Neural progenitor cell (in vitro differentiated cells): ENCODE measurements around the gene TRIOBP. TPM values are rescaled to one million over a fixed set of nuclear protein-coding genes. Genes with fewer than 3 reads are reported as not detected.

ENCODE experiments used
- DNase-seq: peaks from one replicate; pipeline ENCODE4 v3.0.0-alpha.2; 2016; ENCODE audit warnings: low spot score
- H2AFZ ChIP-seq: fragments of 200-600 bp; sonication (generic); replicated peaks from 2 replicates; pipeline ENCODE4 v1.6.1; 2016; ENCODE audit warnings: antibody characterized with exemption
- H3F3A ChIP-seq: fragments of 200-600 bp; sonication (generic); 2 replicates; pipeline ENCODE4 v1.6.1; 2016; ENCODE audit warnings: antibody characterized with exemption, low read depth
- H3K27ac ChIP-seq: fragments of 200-600 bp; sonication (generic); 2 replicates; pipeline ENCODE4 v1.5.1; 2016; ENCODE audit warnings: mild to moderate bottlenecking
- H3K27me3 ChIP-seq: fragments of 200-600 bp; sonication (generic); 2 replicates; pipeline ENCODE4 v1.6.1; 2016; ENCODE audit warnings: mild to moderate bottlenecking, moderate library complexity
- H3K36me3 ChIP-seq: fragments of 200-600 bp; sonication (generic); 2 replicates; pipeline ENCODE4 v1.5.1; 2016
- H3K4me1 ChIP-seq: fragments of 200-600 bp; sonication (generic); 2 replicates; pipeline ENCODE4 v1.6.1; 2016; ENCODE audit warnings: mixed run types
- H3K4me2 ChIP-seq: fragments of 200-600 bp; sonication (generic); 2 replicates; pipeline ENCODE4 v1.6.1; 2016
- H3K4me3 ChIP-seq: fragments of 200-600 bp; sonication (generic); 2 replicates; pipeline ENCODE4 v1.5.1; 2016
- H3K79me2 ChIP-seq: fragments of 200-600 bp; sonication (generic); 2 replicates; pipeline ENCODE4 v1.6.1; 2016; ENCODE audit warnings: low read depth
- H3K9ac ChIP-seq: fragments of 200-600 bp; sonication (generic); 2 replicates; pipeline ENCODE4 v1.6.1; 2016
- H3K9me3 ChIP-seq: fragments of 200-600 bp; sonication (generic); 2 replicates; pipeline ENCODE4 v1.5.1; 2016; ENCODE audit warnings: low read depth
- H4K20me1 ChIP-seq: fragments of 200-600 bp; sonication (generic); 2 replicates; pipeline ENCODE4 v1.6.1; 2016; ENCODE audit warnings: low read depth
- H3K27ac Mint-ChIP-seq: 3 replicates; pipeline ENCODE4 v1.8.0; 2021; ENCODE audit warnings: mixed read lengths
- H3K27me3 Mint-ChIP-seq: 2 replicates; pipeline ENCODE4 v1.8.0; 2022; ENCODE audit warnings: low read depth, mild to moderate bottlenecking, inconsistent platforms, moderate library complexity, mixed read lengths; ENCODE audit not compliant: insufficient read depth
- H3K36me3 Mint-ChIP-seq: 3 replicates; pipeline ENCODE4 v1.8.0; 2021; ENCODE audit warnings: mixed read lengths
- H3K4me1 Mint-ChIP-seq: 3 replicates; pipeline ENCODE4 v1.8.0; 2021; ENCODE audit warnings: mixed read lengths
- H3K4me3 Mint-ChIP-seq: 3 replicates; pipeline ENCODE4 v1.8.0; 2021; ENCODE audit warnings: mild to moderate bottlenecking, moderate library complexity, mixed read lengths
- H3K9me3 Mint-ChIP-seq: 3 replicates; pipeline ENCODE4 v1.8.0; 2020; ENCODE audit warnings: mixed read lengths
- CTCF ChIP-seq: fragments of 200-600 bp; sonication (generic); IDR thresholded peaks from 2 replicates; pipeline ENCODE4 v1.5.1; 2017; ENCODE audit warnings: antibody characterized with exemption, mild to moderate bottlenecking
- EZH2 ChIP-seq: fragments of 200-600 bp; sonication (generic); IDR thresholded peaks from 2 replicates; pipeline ENCODE4 v1.6.1; 2017; ENCODE audit warnings: antibody characterized with exemption, mild to moderate bottlenecking, moderate library complexity
- EZH2phosphoT487 ChIP-seq: fragments of 200-600 bp; sonication (generic); IDR thresholded peaks from 2 replicates; pipeline ENCODE4 v1.6.1; 2017; ENCODE audit warnings: antibody characterized with exemption
- total RNA-seq: library from RNA; depleted of rRNA; stranded (reverse); fragments of >200 nt; gene quantifications from 2 replicates; pipeline ENCODE4 v1.2.3, GENCODE V29; 2015; ENCODE audit warnings: low replicate concordance

The TRIOBP gene
- total RNA-seq, 1 donor from 2014 or later = 25.2 TPM

- no peak overlapping the region for H3K27ac ChIP-seq
- TF ChIP-seq EZH2 (no peak), EZH2phosphoT487 (no peak), CTCF (no peak)
- H3K4me1 Mint-ChIP-seq = peaks cover 16% of the 10 kb centered on the region
- no peak overlapping the region for H3K9ac ChIP-seq
- peaks cover 10% of the 10 kb centered on the region for H3K4me1 ChIP-seq
- peaks cover 10% of the 10 kb centered on the region for H3K36me3 Mint-ChIP-seq
- no peaks in the 10 kb centered on the region for H4K20me1 ChIP-seq
- H3K79me2 ChIP-seq = no peaks in the 10 kb centered on the region
- H3K4me3 ChIP-seq = no peak overlapping the region
- H3K27me3 ChIP-seq = no peaks in the 10 kb centered on the region
- H3K36me3 ChIP-seq = no peaks in the 10 kb centered on the region
- H3K9me3 ChIP-seq = no peaks in the 10 kb centered on the region
- no peaks in the 10 kb centered on the region for H3K9me3 Mint-ChIP-seq
- no peak overlapping the region for H2AFZ ChIP-seq
- no peak overlapping the region for H3K4me3 Mint-ChIP-seq
- no peak for DNase-seq
- H3F3A ChIP-seq = peaks cover 23% of the 10 kb centered on the region
- H3K27ac Mint-ChIP-seq = peak overlapping the region; percentile 90
- peaks cover 13% of the 10 kb centered on the region for H3K27me3 Mint-ChIP-seq
- H3K4me2 ChIP-seq = no peak overlapping the region
Observed at GRCh38 chr22:37775785-37776638, 79.2 kb downstream of the TRIOBP start.

GRCh38 chr22:37776639-37777005, 79.8 kb downstream of the TRIOBP start:
- Histone ChIP-seq H4K20me1 (no peaks in the 10 kb centered on the region), H3K9ac (no peak overlapping the region), H3K4me2 (no peak overlapping the region), H3F3A (peaks cover 23% of the 10 kb centered on the region), H3K4me3 (no peak overlapping the region), H3K79me2 (no peaks in the 10 kb centered on the region), H3K4me1 (peaks cover 10% of the 10 kb centered on the region), H3K36me3 (no peaks in the 10 kb centered on the region), H3K27ac (no peak overlapping the region), H3K27me3 (no peaks in the 10 kb centered on the region), H2AFZ (no peak overlapping the region), H3K9me3 (no peaks in the 10 kb centered on the region)
- Mint-ChIP-seq H3K9me3 (no peaks in the 10 kb centered on the region), H3K36me3 (peaks cover 10% of the 10 kb centered on the region), H3K4me1 (peaks cover 16% of the 10 kb centered on the region), H3K27ac (no peak overlapping the region), H3K4me3 (no peak overlapping the region), H3K27me3 (peaks cover 13% of the 10 kb centered on the region)
- no peak for DNase-seq
- TF ChIP-seq EZH2phosphoT487 = no peak
- TF ChIP-seq EZH2 = no peak
- TF ChIP-seq CTCF = no peak

GRCh38 chr22:37777122-37777687, 80.4 kb downstream of the TRIOBP start:
- no peaks in the 10 kb centered on the region for H4K20me1 ChIP-seq
- H3K4me3 ChIP-seq = no peak overlapping the region
- H3K27me3 ChIP-seq = no peaks in the 10 kb centered on the region
- no peak overlapping the region for H3K4me3 Mint-ChIP-seq
- H3K27ac Mint-ChIP-seq = no peak overlapping the region
- H3K36me3 ChIP-seq = no peaks in the 10 kb centered on the region
- no peak overlapping the region for H3K27ac ChIP-seq
- H3K4me2 ChIP-seq = no peak overlapping the region
- H3K4me1 ChIP-seq = peaks cover 10% of the 10 kb centered on the region
- no peak overlapping the region for H2AFZ ChIP-seq
- TF ChIP-seq CTCF = no peak
- no peak for TF ChIP-seq EZH2
- TF ChIP-seq EZH2phosphoT487 = no peak
- H3K4me1 Mint-ChIP-seq = peaks cover 20% of the 10 kb centered on the region
- peaks cover 10% of the 10 kb centered on the region for H3K36me3 Mint-ChIP-seq
- H3K9ac ChIP-seq = no peak overlapping the region
- peaks cover 23% of the 10 kb centered on the region for H3F3A ChIP-seq
- H3K9me3 Mint-ChIP-seq = no peaks in the 10 kb centered on the region
- no peaks in the 10 kb centered on the region for H3K9me3 ChIP-seq
- no peaks in the 10 kb centered on the region for H3K79me2 ChIP-seq
- H3K27me3 Mint-ChIP-seq = peaks cover 13% of the 10 kb centered on the region
- DNase-seq = no peak
